ENCODE data around the gene TMEM229B.

The TMEM229B gene

GRCh38 chr14:67487937-67488893, at the start of gene TMEM229B:
TMEM229B (minus strand) TSS chr14:67488721; CDS start chr14:67473923, 14,798 bp downstream.
- peak; percentile 36 to 52 for DNase-seq (ENCODE audit: low read depth in 2 of 2)

GRCh38 chr14:67537736-67538135, 49.2 kb upstream of the TMEM229B start:
- no peak for DNase-seq (ENCODE audit: low read depth in 2 of 2)

- DNase-seq (ENCODE audit: low read depth in 2 of 2): no peak
Measured at GRCh38 chr14:67536087-67536486, 47.6 kb upstream of the TMEM229B start.

GRCh38 chr14:67533754-67534085, 45.2 kb upstream of the TMEM229B start:
- no peak for DNase-seq (ENCODE audit: low read depth in 2 of 2)

- DNase-seq (ENCODE audit: low read depth in 2 of 2): no peak
Measured at GRCh38 chr14:67532998-67533753, 44.7 kb upstream of the TMEM229B start, which contains the start of gene PLEKHH1. PLEKHH1 (plus strand) TSS chr14:67533290; CDS start chr14:67541868, 8,578 bp downstream.

- DNase-seq (ENCODE audit: low read depth in 2 of 2): no peak
Measured at GRCh38 chr14:67532606-67532997, 44.1 kb upstream of the TMEM229B start.

- no peak for DNase-seq (ENCODE audit: low read depth in 2 of 2)
Measured at GRCh38 chr14:67529947-67530935, 41.7 kb upstream of the TMEM229B start.

- no peak for DNase-seq (ENCODE audit: low read depth in 2 of 2)
Measured at GRCh38 chr14:67528276-67528675, 39.8 kb upstream of the TMEM229B start.

- DNase-seq (ENCODE audit: low read depth in 2 of 2): no peak
Measured at GRCh38 chr14:67527756-67528155, 39.2 kb upstream of the TMEM229B start.

- DNase-seq (ENCODE audit: low read depth in 2 of 2): no peak
Measured at GRCh38 chr14:67526676-67527459, 38.3 kb upstream of the TMEM229B start.

- DNase-seq (ENCODE audit: low read depth in 2 of 2): no peak
Measured at GRCh38 chr14:67526181-67526580, 37.7 kb upstream of the TMEM229B start.

- no peak for DNase-seq (ENCODE audit: low read depth in 2 of 2)
Measured at GRCh38 chr14:67525389-67525788, 36.9 kb upstream of the TMEM229B start.

GRCh38 chr14:67524634-67524963, 36.1 kb upstream of the TMEM229B start:
- DNase-seq (ENCODE audit: low read depth in 2 of 2): no peak

GRCh38 chr14:67523764-67524633, 35.5 kb upstream of the TMEM229B start:
- DNase-seq (ENCODE audit: low read depth in 2 of 2): no peak

- DNase-seq (ENCODE audit: low read depth in 2 of 2): no peak
Measured at GRCh38 chr14:67522270-67522669, 33.7 kb upstream of the TMEM229B start.

- DNase-seq (ENCODE audit: low read depth in 2 of 2): no peak
Measured at GRCh38 chr14:67520482-67520881, 32.0 kb upstream of the TMEM229B start.

- no peak for DNase-seq (ENCODE audit: low read depth in 2 of 2)
Measured at GRCh38 chr14:67519406-67519805, 30.9 kb upstream of the TMEM229B start.

GRCh38 chr14:67517083-67517482, 28.6 kb upstream of the TMEM229B start:
- DNase-seq (ENCODE audit: low read depth in 2 of 2): no peak

GRCh38 chr14:67516676-67517075, 28.2 kb upstream of the TMEM229B start:
- DNase-seq (ENCODE audit: low read depth in 2 of 2): no peak
